Psoas muscle (tissue), 8 donors: ENCODE measurements around the gene DAZ1. TPM values are rescaled to one million over a fixed set of nuclear protein-coding genes. Genes with fewer than 3 reads are reported as not detected.
"Not testable (repeated sequence)": the region's sequence is repeated elsewhere in the genome, so short reads cannot be mapped to it uniquely, and the experiment has no call there.

ENCODE experiments used
- ATAC-seq, 4 donors: fragments of 200-7000 bp; cut with Tn5 transposase; one replicate each; pipeline ENCODE4 v1.9.1; 2020; ENCODE audit warnings: moderate library complexity in 3 of 4, mild to moderate bottlenecking in 2 of 4
- DNase-seq, 2 donors: peaks; one replicate each; pipeline ENCODE4 v3.0.0-alpha.2; 2020
- H3K27ac ChIP-seq: fragments of 200-600 bp; one replicate; pipeline ENCODE4 v1.8.0; 2022
- H3K27me3 ChIP-seq, 3 donors: fragments of 200-600 bp in 1 of 3; one replicate each; pipeline versions ENCODE4 v1.6.1 to v1.8.0; 2013 to 2022; ENCODE audit warnings: low read length in 2 of 3, mild to moderate bottlenecking in 2 of 3, moderate library complexity in 1 of 3; ENCODE audit not compliant: insufficient read depth in 3 of 3
- H3K36me3 ChIP-seq, 2 donors: fragments of 200-600 bp in 1 of 2; one replicate each; pipeline versions ENCODE4 v1.6.1 to v1.8.0; 2013 to 2022; ENCODE audit warnings: low read depth in 1 of 2, mild to moderate bottlenecking in 1 of 2, moderate library complexity in 1 of 2; ENCODE audit not compliant: insufficient read depth in 1 of 2
- H3K4me1 ChIP-seq: fragments of 200-600 bp; one replicate; pipeline ENCODE4 v1.8.0; 2022
- H3K4me3 ChIP-seq: fragments of 200-600 bp; one replicate; pipeline ENCODE4 v1.8.0; 2022; ENCODE audit warnings: mild to moderate bottlenecking
- H3K9me3 ChIP-seq: fragments of 200-600 bp; one replicate; pipeline ENCODE4 v1.8.0; 2022
- WGBS, 3 donors: extraction: QIAGEN DNeasy Blood & Tissue Kit; methylation state at CpG; one replicate each; pipeline versions ENCODE4 v1.1.6 to v1.1.7; 2013; 5-methylcytosine and 5-hydroxymethylcytosine counted together
- intact Hi-C, 2 donors: fragments of 100-400 bp; cut with DNase I; formaldehyde crosslinking; loops; one replicate each; pipeline versions ENCODE4 v1.11.0 to v1.14.2; 2022
- long read RNA-seq, 2 donors: library from polyadenylated mRNA; unstranded; transcript quantifications; one replicate each; pipeline ENCODE4 v2.0.0, GENCODE V29; 2021
- polyA plus RNA-seq, 3 donors: library from polyadenylated mRNA; stranded (reverse); fragments of 200-250 nt; gene quantifications; one replicate each; pipeline ENCODE4 v1.2.3, GENCODE V29; 2013
- total RNA-seq, 4 donors: library from RNA; stranded (reverse); fragmentation: NEBNext Ultra II Directional in 2 of 4; extraction: Animal tissue kit (Norgen Biotek cat#: 25700) in 2 of 4; gene quantifications; one replicate each; pipeline versions ENCODE4 v1.2.1 to v1.2.4, GENCODE V29; 2021 to 2023
- donor health status: healthy with polysubstance abuse.
- donor health status: DM: no; HTN: no; CAD: no; lungs with moderate emphysema.
- donor health status: Bipolar disorder and iron deficiency.
- donor health status: healthy.
- donor health status: DM: yes; HTN: yes; CAD: no.
- donor health status: DM: no; HTN: no; CAD: no.
- donor health status: DM: no; HTN: no; CAD: no.
- donor health status: DM: yes; HTN: yes; CAD: no.

DAZ1 gene
- not detected for total RNA-seq
- not detected for polyA plus RNA-seq
- long read RNA-seq, donor 1 = 0 reads
- long read RNA-seq, donor 2 = 0 reads

GRCh38 chrY:23198908-23199307, at the start of gene DAZ1:
TSS of gene DAZ1 (minus strand) at chrY:23199008. CDS start at chrY:23198800, 208 bp downstream.
- H3K27me3 ChIP-seq, H3K4me1 ChIP-seq, intact Hi-C loops, H3K4me3 ChIP-seq, H3K27ac ChIP-seq, H3K9me3 ChIP-seq, ATAC-seq, H3K36me3 ChIP-seq, DNase-seq: not testable (repeated sequence)
- no CpG with 5 or more reads among the region's 23 CpGs for WGBS, 3 donors

GRCh38 chrY:23219233-23219632, 20.4 kb upstream of the DAZ1 start, which contains the start of gene DAZ2:
TSS of gene DAZ2 (plus strand) at chrY:23219533. CDS start at chrY:23219741, 208 bp downstream.
- DNase-seq, H3K4me1 ChIP-seq, ATAC-seq, H3K36me3 ChIP-seq, intact Hi-C loops, H3K4me3 ChIP-seq, H3K27ac ChIP-seq, H3K27me3 ChIP-seq, H3K9me3 ChIP-seq: not testable (repeated sequence)
- WGBS, 3 donors = no CpG with 5 or more reads among the region's 23 CpGs

- no CpG with 5 or more reads among the region's 4 CpGs for whole genome bisulfite sequencing, 3 donors
- H3K4me1 ChIP-seq, H3K4me3 ChIP-seq, ATAC-seq, H3K9me3 ChIP-seq, intact Hi-C loops, H3K27me3 ChIP-seq, DNase-seq, H3K36me3 ChIP-seq, H3K27ac ChIP-seq: not testable (repeated sequence)
These were observed 11.9 kb upstream of the DAZ1 start for GRCh38 chrY:23210681-23211080.

- H3K36me3 ChIP-seq, H3K4me3 ChIP-seq, H3K4me1 ChIP-seq, H3K9me3 ChIP-seq, ATAC-seq, H3K27me3 ChIP-seq, intact Hi-C loops, H3K27ac ChIP-seq, DNase-seq: not testable (repeated sequence)
- no CpG with 5 or more reads among the region's 4 CpGs for WGBS, 3 donors
These were observed 11.1 kb upstream of the DAZ1 start for GRCh38 chrY:23209802-23210495.

- H3K27ac ChIP-seq, H3K36me3 ChIP-seq, ATAC-seq, H3K9me3 ChIP-seq, H3K4me1 ChIP-seq, H3K4me3 ChIP-seq, DNase-seq, intact Hi-C loops, H3K27me3 ChIP-seq: not testable (repeated sequence)
- WGBS, 3 donors = no CpG with 5 or more reads among the region's 4 CpGs
These were observed 8.6 kb upstream of the DAZ1 start for GRCh38 chrY:23207455-23207854.

Other genes with a start within 250 kb of the DAZ1 start
- not detected for gene BPY2, start 214.7 kb downstream of the DAZ1 start, total RNA-seq
- gene BPY2, start 214.7 kb downstream of the DAZ1 start, polyA plus RNA-seq = not detected
- not detected for gene DAZ2, start 20.5 kb upstream of the DAZ1 start, total RNA-seq
- not detected for gene DAZ2, start 20.5 kb upstream of the DAZ1 start, polyA plus RNA-seq